Prostate gland (tissue), 2 donors: ENCODE data around the gene ST3GAL6.
"Not testable (repeated sequence)": the region's sequence is repeated elsewhere in the genome, so short reads cannot be mapped to it uniquely, and the experiment has no call there.

ENCODE experiments used
- POLR2A ChIP-seq: fragments of 450-650 bp; IDR thresholded peaks from one replicate; pipeline ENCODE4 v1.6.1; 2016; ENCODE audit warnings: antibody characterized with exemption, mild to moderate bottlenecking
- TF ChIP-seq, protein P1 (sequence below), 4 experiments: fragments of 200-600 bp in 2 of 4; fragments of 450-650 bp in 2 of 4; sonication (generic) in 2 of 4; IDR thresholded peaks; 1 replicate in 3 of 4; 2 replicates in 1 of 4; pipeline ENCODE4 v1.5.1; 2016 to 2019; ENCODE audit warnings: antibody characterized with exemption in 4 of 4, mild to moderate bottlenecking in 2 of 4, moderate library complexity in 2 of 4

DNA sequence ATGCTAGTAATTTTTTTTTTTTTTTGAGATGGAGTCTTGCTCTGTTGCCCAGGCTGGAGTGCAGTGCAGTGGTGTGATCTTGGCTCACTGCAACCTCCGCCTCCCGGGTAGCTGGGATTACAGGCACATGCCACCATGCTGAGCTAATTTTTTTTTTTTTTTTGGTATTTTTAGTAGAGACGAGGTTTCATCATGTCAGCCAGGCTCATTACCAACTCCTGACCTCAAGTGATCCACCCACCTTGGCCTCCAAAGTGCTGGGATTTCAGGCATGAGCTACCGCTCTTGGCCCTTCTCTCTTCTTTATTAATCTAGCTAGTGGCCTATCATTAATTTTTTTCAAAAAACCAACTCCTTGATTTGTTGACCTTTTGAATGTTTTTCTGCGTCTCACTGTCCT lies 67.9 kb downstream of the ST3GAL6 start:
- TF ChIP-seq, protein P1, sequence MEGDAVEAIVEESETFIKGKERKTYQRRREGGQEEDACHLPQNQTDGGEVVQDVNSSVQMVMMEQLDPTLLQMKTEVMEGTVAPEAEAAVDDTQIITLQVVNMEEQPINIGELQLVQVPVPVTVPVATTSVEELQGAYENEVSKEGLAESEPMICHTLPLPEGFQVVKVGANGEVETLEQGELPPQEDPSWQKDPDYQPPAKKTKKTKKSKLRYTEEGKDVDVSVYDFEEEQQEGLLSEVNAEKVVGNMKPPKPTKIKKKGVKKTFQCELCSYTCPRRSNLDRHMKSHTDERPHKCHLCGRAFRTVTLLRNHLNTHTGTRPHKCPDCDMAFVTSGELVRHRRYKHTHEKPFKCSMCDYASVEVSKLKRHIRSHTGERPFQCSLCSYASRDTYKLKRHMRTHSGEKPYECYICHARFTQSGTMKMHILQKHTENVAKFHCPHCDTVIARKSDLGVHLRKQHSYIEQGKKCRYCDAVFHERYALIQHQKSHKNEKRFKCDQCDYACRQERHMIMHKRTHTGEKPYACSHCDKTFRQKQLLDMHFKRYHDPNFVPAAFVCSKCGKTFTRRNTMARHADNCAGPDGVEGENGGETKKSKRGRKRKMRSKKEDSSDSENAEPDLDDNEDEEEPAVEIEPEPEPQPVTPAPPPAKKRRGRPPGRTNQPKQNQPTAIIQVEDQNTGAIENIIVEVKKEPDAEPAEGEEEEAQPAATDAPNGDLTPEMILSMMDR (IDR thresholded peaks at IDR 0.05): not testable (repeated sequence)
- TF ChIP-seq POLR2A: not testable (repeated sequence)
